Activated naive CD8-positive, alpha-beta T cell (primary cell): Measurements from ENCODE around the gene LCORL.

ENCODE experiments used
- H3K27ac Mint-ChIP-seq: one replicate; pipeline ENCODE4 v1.8.0; 2021; ENCODE audit warnings: mixed read lengths
- H3K27me3 Mint-ChIP-seq: one replicate; pipeline ENCODE4 v1.8.0; 2021; ENCODE audit warnings: mixed read lengths
- H3K36me3 Mint-ChIP-seq: one replicate; pipeline ENCODE4 v1.8.0; 2021; ENCODE audit warnings: mixed read lengths
- H3K4me1 Mint-ChIP-seq: one replicate; pipeline ENCODE4 v1.8.0; 2021; ENCODE audit warnings: low read depth, mixed read lengths
- H3K4me3 Mint-ChIP-seq: one replicate; pipeline ENCODE4 v1.8.0; 2021; ENCODE audit warnings: mild to moderate bottlenecking, mixed read lengths
- H3K9me3 Mint-ChIP-seq: one replicate; pipeline ENCODE4 v1.8.0; 2021; ENCODE audit warnings: low read depth, mixed read lengths

The LCORL gene

DNA sequence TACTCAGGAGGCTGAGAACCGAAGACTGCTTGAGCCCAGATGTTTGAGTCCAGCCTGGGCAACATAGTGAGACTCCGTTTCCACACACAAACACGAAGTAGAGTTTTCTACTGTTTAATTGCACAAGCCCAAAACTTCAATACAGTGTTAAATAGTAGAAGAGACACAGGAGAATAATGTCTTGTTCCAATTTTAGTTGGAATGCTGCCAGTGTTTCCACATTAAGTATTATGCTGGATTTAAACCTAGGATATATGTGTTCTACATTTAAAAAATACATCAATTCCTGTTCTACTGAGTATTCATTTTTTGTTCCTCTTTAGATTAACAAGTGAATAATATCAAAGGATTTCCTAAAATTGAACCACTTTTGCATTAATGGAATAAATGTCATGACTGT lies 91.3 kb downstream of the LCORL start:
- no peaks in the 10 kb centered on the region for H3K27me3 Mint-ChIP-seq
- H3K27ac Mint-ChIP-seq = no peak overlapping the region
- H3K4me3 Mint-ChIP-seq = no peak overlapping the region
- H3K9me3 Mint-ChIP-seq = peaks cover 23% of the 10 kb centered on the region
- peaks cover 50% of the 10 kb centered on the region for H3K36me3 Mint-ChIP-seq
- H3K4me1 Mint-ChIP-seq = no peaks in the 10 kb centered on the region

DNA sequence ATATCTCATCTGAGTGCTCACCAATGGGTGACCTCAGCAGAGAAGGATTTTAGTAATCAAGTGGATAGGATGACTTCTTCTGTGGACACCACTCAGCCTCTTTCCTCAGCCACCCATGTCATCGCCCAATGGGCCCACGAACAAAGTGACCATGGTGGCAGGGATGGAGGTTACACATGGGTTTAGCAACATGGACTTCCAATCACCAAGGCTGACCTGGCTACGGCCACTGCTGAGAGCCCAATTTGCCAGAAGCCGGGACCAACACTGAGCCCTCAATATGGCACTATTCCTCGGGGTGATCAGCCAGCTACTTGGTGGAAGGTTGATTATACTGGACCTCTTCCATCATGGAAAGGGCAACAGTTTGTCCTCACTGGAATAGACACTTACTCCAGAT lies 97.4 kb downstream of the LCORL start:
- H3K9me3 Mint-ChIP-seq = no peaks in the 10 kb centered on the region
- H3K4me3 Mint-ChIP-seq = no peak overlapping the region
- peaks cover 40% of the 10 kb centered on the region for H3K36me3 Mint-ChIP-seq
- H3K27me3 Mint-ChIP-seq = no peaks in the 10 kb centered on the region
- H3K27ac Mint-ChIP-seq = no peak overlapping the region
- H3K4me1 Mint-ChIP-seq = no peaks in the 10 kb centered on the region

DNA sequence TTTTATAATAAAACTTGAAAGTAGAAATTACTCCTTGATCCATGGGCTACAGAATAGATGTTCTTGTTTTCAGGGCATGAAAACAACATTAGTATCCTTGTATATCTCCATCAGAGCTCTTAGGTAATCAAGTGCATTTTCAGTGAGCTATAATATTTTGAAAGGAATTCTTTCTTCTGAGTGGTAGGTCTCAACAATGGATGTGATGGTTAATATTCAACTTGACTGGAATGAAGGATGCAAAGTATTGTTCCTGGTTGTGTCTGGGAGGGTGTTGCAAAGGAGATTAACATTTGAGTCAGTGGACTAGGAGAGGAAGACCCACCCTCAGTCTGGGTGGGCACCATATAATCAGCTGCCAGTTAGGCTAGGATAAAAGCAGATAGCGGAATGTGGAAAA lies 100.1 kb downstream of the LCORL start:
- peaks cover 37% of the 10 kb centered on the region for H3K36me3 Mint-ChIP-seq
- H3K27ac Mint-ChIP-seq = no peak overlapping the region
- no peak overlapping the region for H3K4me3 Mint-ChIP-seq
- H3K9me3 Mint-ChIP-seq = no peaks in the 10 kb centered on the region
- H3K27me3 Mint-ChIP-seq = no peaks in the 10 kb centered on the region
- no peaks in the 10 kb centered on the region for H3K4me1 Mint-ChIP-seq

DNA sequence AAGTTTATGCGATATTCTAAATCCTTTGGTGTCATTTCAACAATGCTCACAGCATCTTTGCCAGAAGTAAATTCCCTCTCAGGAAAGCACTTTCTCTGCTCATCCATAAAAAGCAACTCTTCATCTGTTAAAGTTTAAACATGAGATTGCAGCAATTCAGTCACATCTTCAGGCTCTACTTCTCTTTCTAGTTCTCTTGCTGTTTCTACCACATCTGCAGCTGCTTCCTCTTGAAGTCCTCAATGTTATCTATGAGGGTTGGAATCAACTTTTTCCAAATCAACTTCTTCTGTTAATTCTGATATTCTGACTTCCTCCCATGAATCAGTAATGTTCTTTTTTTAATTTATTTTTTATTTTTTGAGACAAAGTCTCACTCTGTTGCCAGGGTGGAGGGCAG lies 100.9 kb downstream of the LCORL start:
- Mint-ChIP-seq H3K27ac (no peak overlapping the region), H3K9me3 (no peaks in the 10 kb centered on the region), H3K36me3 (peaks cover 34% of the 10 kb centered on the region), H3K4me1 (no peaks in the 10 kb centered on the region), H3K4me3 (no peak overlapping the region), H3K27me3 (no peaks in the 10 kb centered on the region)

DNA sequence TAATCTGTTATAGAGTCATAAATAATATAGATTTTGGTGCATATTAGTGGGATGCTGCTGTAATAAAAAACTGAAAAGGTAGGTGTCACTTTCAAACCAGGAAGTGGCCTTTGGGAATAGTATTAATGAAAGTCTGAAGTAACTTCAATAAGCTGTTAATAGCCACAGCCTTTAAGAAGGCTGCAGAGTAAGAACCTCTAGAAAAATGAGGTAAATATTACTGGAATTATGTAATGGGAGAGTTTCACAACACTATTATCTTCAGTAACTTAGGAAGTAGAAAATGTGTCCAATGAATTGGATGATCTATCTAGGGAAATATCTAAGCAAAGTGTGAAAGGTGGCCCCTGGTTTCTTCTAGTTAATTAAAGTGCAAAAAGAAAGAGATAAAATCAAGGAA lies 106.1 kb downstream of the LCORL start:
- Mint-ChIP-seq H3K27ac (no peak overlapping the region), H3K4me1 (no peaks in the 10 kb centered on the region), H3K4me3 (no peak overlapping the region), H3K9me3 (no peaks in the 10 kb centered on the region), H3K36me3 (peaks cover 25% of the 10 kb centered on the region), H3K27me3 (no peaks in the 10 kb centered on the region)

DNA sequence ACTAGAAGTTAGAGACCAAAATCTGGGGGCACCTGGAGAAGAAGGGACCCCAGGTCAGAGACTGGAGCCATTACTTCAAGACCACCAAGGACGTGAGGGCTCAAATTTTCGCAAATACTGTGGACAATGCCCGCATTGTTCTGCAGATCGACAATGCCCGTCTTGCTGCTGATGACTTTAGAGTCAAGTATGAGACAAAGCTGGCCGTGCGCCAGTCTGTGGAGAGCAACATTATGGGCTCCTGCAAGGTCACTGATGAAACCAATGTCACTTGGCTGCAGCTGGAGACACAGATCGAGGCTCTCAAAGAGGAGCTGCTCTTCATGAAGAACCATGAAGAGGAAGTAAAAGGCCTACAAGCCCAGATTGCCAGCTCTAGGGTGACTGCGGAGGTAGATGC lies 109.5 kb downstream of the LCORL start:
- no peak overlapping the region for H3K4me3 Mint-ChIP-seq
- H3K36me3 Mint-ChIP-seq = peaks cover 22% of the 10 kb centered on the region
- H3K27me3 Mint-ChIP-seq = no peaks in the 10 kb centered on the region
- H3K27ac Mint-ChIP-seq = no peak overlapping the region
- no peaks in the 10 kb centered on the region for H3K4me1 Mint-ChIP-seq
- no peaks in the 10 kb centered on the region for H3K9me3 Mint-ChIP-seq

DNA sequence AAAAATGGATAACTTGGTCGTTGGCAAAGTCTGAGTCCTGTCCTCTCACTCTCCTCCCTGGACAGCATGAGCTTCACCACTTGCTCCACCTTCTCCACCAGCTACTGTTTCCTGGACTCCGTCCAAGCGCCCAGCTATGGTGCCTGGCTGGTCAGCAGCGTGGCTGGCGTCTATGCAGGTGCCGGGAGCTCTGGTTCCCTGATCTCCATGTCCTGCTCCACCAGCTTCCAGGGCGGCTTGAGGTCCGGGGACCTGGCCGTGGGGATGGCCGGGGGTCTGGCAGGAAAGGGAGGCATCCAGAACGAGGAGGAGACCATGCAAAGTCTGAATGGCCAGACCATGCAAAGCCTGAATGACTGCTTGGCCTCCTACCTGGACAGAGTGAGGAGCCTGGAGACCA lies 109.9 kb downstream of the LCORL start:
- H3K27ac Mint-ChIP-seq = no peak overlapping the region
- no peaks in the 10 kb centered on the region for H3K27me3 Mint-ChIP-seq
- no peak overlapping the region for H3K4me3 Mint-ChIP-seq
- H3K36me3 Mint-ChIP-seq = peaks cover 24% of the 10 kb centered on the region
- H3K9me3 Mint-ChIP-seq = no peaks in the 10 kb centered on the region
- no peaks in the 10 kb centered on the region for H3K4me1 Mint-ChIP-seq

DNA sequence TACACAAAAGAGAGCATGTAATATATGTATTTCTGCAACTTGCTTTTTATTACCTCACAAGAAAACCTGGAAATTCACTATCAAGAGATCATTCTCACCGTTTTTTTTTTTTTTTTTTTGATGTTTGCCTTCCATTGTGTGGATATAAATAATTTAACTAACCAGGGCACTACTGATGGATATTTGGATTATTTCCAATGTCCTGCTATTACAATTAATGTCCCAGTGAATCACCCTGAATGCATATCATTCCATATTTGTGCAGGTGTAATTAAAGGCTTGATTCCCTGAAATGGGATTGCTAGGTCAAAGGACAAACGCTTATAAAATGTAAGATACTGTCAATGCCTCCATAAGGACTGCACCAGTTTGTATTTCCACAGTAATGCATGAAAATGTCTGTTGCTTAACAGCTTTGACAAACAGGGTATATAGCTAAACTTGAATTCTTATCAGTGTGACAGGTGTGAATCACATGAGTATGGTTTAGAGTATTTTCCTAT lies 123.0 kb downstream of the LCORL start:
- Mint-ChIP-seq H3K4me1 (no peaks in the 10 kb centered on the region), H3K27ac (no peak overlapping the region), H3K27me3 (no peaks in the 10 kb centered on the region), H3K36me3 (peaks cover 12% of the 10 kb centered on the region), H3K9me3 (no peaks in the 10 kb centered on the region), H3K4me3 (no peak overlapping the region)

DNA sequence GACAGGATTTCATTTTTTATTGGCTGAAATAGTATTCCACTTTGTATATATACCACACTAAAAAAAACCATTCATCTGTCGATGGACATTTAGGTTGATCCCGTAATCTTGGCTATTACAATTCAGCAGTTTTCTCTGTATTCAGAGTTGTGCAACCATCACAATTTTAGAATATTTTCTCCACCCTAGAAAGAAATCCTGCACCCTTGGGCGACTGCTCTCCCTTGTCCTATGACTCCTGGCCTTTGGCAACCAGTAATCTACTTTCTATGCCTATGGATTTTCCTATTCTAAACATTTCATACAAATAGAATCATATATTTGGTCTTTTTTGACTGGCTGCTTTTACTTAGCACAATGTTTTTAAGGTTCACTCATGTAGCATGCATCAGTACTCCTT lies 126.1 kb downstream of the LCORL start:
- H3K36me3 Mint-ChIP-seq = peaks cover 9% of the 10 kb centered on the region
- H3K9me3 Mint-ChIP-seq = no peaks in the 10 kb centered on the region
- no peak overlapping the region for H3K27ac Mint-ChIP-seq
- no peaks in the 10 kb centered on the region for H3K27me3 Mint-ChIP-seq
- H3K4me3 Mint-ChIP-seq = no peak overlapping the region
- H3K4me1 Mint-ChIP-seq = no peaks in the 10 kb centered on the region

DNA sequence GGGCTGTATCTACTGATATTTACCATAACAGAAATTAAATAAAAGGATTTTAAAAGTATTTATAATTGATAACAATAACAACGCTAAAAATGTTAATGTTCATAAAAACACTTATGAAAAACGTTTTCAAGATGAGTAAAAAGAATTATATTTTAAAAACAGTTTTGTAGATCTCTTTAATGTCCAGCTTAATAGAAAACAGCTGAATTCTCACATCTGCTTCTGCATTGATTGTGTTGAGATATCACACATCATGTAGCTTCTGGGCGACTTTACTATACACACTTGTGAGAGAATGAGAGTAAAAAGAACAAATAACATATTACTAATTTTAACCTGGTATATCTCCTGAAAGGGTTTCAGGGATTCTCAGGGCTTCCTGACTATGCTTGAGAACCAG lies 127.1 kb downstream of the LCORL start:
- Mint-ChIP-seq H3K27me3 (no peaks in the 10 kb centered on the region), H3K4me3 (no peak overlapping the region), H3K27ac (no peak overlapping the region), H3K4me1 (no peaks in the 10 kb centered on the region), H3K9me3 (no peaks in the 10 kb centered on the region), H3K36me3 (peaks cover 5% of the 10 kb centered on the region)

DNA sequence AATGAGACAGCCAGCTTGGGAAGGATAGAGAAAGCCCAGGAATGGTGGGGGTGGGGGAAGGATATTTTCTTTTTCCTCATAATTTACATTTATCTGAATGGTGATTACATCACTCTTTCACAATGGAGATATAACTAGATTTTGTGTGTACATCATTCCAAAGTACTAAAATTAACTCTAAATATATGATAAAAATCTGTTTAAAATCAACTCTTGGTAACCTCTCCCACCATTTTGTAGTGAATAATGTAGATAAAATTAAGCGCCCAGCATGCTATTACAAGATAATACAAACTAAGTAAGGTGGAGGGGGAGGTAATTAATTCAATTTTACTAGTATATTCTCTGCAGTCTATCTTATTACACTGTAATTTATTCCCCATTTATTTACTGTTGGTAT lies 131.9 kb downstream of the LCORL start:
- Mint-ChIP-seq H3K4me1 (no peaks in the 10 kb centered on the region), H3K9me3 (no peaks in the 10 kb centered on the region), H3K4me3 (no peak overlapping the region), H3K27me3 (no peaks in the 10 kb centered on the region), H3K36me3 (peaks cover under 1% of the 10 kb centered on the region), H3K27ac (no peak overlapping the region)

DNA sequence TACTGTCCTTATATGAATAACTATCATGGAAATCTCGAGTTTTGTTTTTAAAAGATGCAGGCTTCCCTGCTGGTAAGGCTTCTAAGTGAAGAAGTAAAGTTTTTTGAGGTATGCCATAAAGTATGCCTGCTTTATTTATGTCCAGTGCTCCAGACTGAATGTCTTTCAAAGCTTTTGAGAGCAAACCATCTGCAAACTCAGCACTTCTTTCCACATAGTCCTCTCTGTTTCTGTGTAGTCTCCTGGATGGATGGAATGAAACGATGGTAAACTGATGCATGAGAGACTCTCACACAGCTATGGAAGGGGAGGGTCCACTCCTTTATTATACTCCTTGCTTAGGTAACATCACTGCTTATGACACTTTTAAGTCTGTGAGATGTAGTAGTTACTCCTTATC lies 137.0 kb downstream of the LCORL start:
- H3K36me3 Mint-ChIP-seq = peaks cover 4% of the 10 kb centered on the region
- H3K4me3 Mint-ChIP-seq = no peak overlapping the region

DNA sequence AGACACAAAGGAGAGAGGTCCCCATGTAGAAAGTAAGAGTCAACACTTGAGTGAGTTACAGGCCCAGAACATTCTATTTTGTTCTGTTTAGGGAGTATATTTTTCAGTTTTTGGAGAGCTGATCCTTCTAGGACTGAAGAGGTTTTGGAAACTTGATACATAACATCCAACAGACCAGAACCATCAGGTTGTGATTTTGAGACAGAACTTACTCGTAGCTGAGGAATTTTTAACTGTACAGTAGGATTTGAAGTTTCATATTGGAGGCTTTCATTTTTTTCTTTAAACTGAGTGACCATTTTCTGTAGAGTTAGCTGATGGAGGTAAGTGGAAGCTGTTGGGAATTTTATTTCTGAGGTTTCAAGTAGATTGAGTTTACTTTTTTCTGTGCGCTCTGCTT lies 137.5 kb downstream of the LCORL start:
- Mint-ChIP-seq H3K4me3 (no peak overlapping the region), H3K9me3 (no peaks in the 10 kb centered on the region), H3K36me3 (peaks cover 4% of the 10 kb centered on the region), H3K4me1 (no peaks in the 10 kb centered on the region), H3K27ac (no peak overlapping the region), H3K27me3 (no peaks in the 10 kb centered on the region)

More for the DNA sequence above, 137.0 kb downstream of the LCORL start:
- Mint-ChIP-seq H3K9me3 (no peaks in the 10 kb centered on the region), H3K27me3 (no peaks in the 10 kb centered on the region), H3K4me1 (no peaks in the 10 kb centered on the region), H3K27ac (no peak overlapping the region)

DNA sequence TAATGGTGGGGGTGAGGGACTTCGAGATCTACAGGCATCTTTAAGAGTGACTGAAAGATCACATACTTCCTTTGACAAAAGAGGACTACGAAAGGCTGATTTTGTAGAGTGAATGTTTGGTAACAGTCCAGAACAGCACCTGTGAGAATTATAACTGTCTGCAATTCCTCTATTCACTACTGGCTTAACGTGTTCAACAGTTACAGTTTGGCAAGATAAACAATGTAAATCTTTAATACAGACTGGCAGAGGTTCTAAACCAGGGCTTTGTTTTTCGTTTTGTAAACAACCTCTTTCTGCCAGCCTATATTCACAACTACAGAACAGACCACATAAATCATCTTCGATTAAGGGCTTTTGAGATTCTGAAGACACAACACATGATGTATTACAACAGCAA lies 143.9 kb downstream of the LCORL start:
- Mint-ChIP-seq H3K9me3 (peaks cover 5% of the 10 kb centered on the region), H3K4me3 (no peak overlapping the region), H3K4me1 (no peaks in the 10 kb centered on the region), H3K27me3 (no peaks in the 10 kb centered on the region), H3K27ac (no peak overlapping the region), H3K36me3 (peaks cover 15% of the 10 kb centered on the region)

DNA sequence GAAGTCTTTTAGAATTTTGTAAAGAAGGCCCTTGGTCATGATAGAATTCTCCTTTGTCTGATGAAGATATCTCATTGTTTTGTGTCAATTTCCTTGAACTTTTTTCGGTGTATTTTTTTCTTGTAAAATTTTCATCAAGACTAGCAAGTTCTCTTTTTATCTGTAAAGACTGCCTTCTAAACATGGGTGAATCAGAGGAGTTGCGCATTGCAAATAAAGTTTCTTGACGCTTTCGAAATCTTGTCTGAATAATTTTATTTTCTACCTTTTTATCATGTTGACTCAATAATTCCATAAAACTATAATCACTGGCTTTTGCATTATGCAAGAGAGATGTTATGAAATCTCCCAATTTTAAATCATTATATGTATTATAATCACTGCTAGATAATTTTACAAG lies 144.6 kb downstream of the LCORL start:
- peaks cover 15% of the 10 kb centered on the region for H3K36me3 Mint-ChIP-seq

DNA sequence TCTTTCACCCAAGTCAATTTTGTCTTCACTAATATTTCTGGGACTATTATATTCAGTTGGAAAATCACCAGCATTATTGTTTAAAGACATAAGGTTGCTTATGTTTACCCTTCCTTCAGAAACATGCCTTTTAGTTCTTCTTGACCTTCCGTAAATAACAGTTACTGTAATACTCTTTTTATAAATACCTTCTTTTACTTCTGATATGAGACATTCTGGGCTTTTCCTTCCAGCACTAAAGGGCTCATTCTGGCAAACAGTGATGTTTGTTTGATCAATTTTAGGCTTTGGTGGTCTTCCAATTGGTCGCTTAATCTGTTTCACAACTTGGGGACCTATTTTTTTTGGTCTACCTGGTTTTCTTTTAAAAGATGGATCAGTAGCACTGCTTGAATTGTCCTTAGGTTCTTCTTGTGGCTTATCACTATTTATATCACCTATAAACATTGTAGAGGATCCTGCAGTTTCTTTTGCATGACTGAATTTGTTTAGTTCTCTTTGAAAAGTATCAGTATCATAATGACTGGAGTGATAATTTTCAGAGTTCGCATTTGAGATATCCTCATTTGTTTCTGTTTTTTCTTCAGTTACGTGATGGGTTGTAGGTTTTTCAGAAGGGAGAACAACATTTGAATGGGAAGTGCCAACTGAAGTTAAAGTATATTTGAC lies 146.0 kb downstream of the LCORL start:
- H3K9me3 Mint-ChIP-seq = peaks cover 5% of the 10 kb centered on the region
- no peaks in the 10 kb centered on the region for H3K4me1 Mint-ChIP-seq
- no peak overlapping the region for H3K27ac Mint-ChIP-seq
- H3K27me3 Mint-ChIP-seq = no peaks in the 10 kb centered on the region
- peaks cover 15% of the 10 kb centered on the region for H3K36me3 Mint-ChIP-seq
- H3K4me3 Mint-ChIP-seq = no peak overlapping the region

More for the DNA sequence above, 144.6 kb downstream of the LCORL start:
- no peak overlapping the region for H3K27ac Mint-ChIP-seq
- no peaks in the 10 kb centered on the region for H3K27me3 Mint-ChIP-seq
- no peak overlapping the region for H3K4me3 Mint-ChIP-seq
- no peaks in the 10 kb centered on the region for H3K4me1 Mint-ChIP-seq
- peaks cover 5% of the 10 kb centered on the region for H3K9me3 Mint-ChIP-seq
